Measurements from ENCODE around the gene ARIH1.

GRCh38 chr15:72464251-72464650 lies 9.9 kb upstream of the ARIH1 start:
- TF ChIP-seq, protein P1, sequence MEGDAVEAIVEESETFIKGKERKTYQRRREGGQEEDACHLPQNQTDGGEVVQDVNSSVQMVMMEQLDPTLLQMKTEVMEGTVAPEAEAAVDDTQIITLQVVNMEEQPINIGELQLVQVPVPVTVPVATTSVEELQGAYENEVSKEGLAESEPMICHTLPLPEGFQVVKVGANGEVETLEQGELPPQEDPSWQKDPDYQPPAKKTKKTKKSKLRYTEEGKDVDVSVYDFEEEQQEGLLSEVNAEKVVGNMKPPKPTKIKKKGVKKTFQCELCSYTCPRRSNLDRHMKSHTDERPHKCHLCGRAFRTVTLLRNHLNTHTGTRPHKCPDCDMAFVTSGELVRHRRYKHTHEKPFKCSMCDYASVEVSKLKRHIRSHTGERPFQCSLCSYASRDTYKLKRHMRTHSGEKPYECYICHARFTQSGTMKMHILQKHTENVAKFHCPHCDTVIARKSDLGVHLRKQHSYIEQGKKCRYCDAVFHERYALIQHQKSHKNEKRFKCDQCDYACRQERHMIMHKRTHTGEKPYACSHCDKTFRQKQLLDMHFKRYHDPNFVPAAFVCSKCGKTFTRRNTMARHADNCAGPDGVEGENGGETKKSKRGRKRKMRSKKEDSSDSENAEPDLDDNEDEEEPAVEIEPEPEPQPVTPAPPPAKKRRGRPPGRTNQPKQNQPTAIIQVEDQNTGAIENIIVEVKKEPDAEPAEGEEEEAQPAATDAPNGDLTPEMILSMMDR (IDR thresholded peaks at IDR 0.05), result no peak
- no peak for TF ChIP-seq POLR2A (IDR thresholded peaks at IDR 0.05)
